Measurements from ENCODE around the gene LCE1F.

DNA sequence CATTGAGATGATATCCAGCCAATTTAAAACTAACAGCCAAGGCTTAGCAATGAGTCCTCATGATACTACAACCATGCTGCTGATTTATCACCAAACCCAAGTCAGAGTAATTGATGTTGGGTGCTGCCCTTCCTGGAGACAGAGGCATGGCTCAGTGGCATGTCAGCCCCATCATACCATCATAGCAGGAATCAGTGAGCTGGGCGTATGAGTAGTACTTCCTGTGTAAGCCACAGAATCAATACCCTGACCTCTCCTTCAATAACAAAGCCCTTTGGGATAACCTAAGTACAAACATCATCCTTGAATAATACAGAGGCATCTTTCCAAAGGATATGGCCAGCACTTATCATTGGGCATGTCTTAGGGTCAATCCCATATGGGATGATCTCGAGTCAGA is 8.2 kb downstream of the LCE1F start:
- TF ChIP-seq POLR2A (IDR thresholded peaks at IDR 0.05): no peak
- no peak for TF ChIP-seq CTCF (IDR thresholded peaks at IDR 0.05)
- TF ChIP-seq POLR2AphosphoS5 (IDR thresholded peaks at IDR 0.05): no peak
- no peak for TF ChIP-seq EP300 (IDR thresholded peaks at IDR 0.05; ENCODE audit: low read depth)

Measured in transverse colon (tissue), 4 donors.